ENCODE measurements around the gene ACAN. TPM values are rescaled to one million over a fixed set of nuclear protein-coding genes. Genes with fewer than 3 reads are reported as not detected.

The ACAN gene
- total and polyA plus RNA-seq, 2 donors (not counting 3 experiments of a cell fraction or from before 2014, with no cell fraction given), result not detected

DNA sequence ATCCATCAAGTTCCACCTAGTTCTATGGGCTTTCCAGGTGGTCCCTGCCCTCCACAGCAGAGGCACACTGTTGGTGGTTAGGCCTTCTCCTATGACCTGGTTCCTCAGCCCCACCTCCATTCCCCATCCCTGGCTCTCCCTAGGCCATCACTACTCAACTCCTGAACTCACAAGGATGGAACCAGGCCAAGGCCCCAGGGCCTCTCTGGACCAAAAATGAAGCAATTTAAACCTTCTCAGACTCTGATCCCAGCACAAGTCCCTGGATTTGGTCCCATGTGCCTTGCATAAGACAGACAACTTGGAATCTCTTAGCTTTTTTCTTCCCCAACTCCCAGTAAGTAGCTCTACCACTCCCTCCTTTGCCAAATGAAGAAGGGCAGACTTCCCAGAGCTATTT lies 14.4 kb upstream of the ACAN start:
- dilution Hi-C loops (cut with MboI; ENCODE audit: extremely low pct_ligation_motif_present, low sequenced_read_pairs) (no loop called here), intact Hi-C loops (cut with micrococcal nuclease) (no loop called here)
- FAIRE-seq (no peak), DNase-seq (ENCODE audit: low read depth, low spot score) (no peak)
- H3K9me1 ChIP-seq (replicated peaks; ENCODE audit: control insufficient read depth, extremely low read depth, insufficient read depth, low read length), result no peaks in the 10 kb centered on the region
- no peak overlapping the region for H3K9ac ChIP-seq (replicated peaks; ENCODE audit: extremely low read depth, insufficient read depth, low read length)
- H3K4me1 ChIP-seq (ENCODE audit: control insufficient read depth, extremely low read depth, insufficient read depth, low read length), result no peaks in the 10 kb centered on the region
- H4K20me1 ChIP-seq (replicated peaks; ENCODE audit: control insufficient read depth, extremely low read depth, insufficient read depth, low read length), result no peaks in the 10 kb centered on the region
- no peak overlapping the region for H3K27ac ChIP-seq (ENCODE audit: insufficient read depth, low read depth, low read length)
- H3K4me3 ChIP-seq (replicated peaks in 1 of 3; ENCODE audit: insufficient read depth in 1 of 3, low read depth in 1 of 3, low read length in 3 of 3), result no peak overlapping the region
- no peaks in the 10 kb centered on the region for H3K79me2 ChIP-seq (ENCODE audit: control insufficient read depth, insufficient read depth, low read length)
- no peaks in the 10 kb centered on the region for H3K36me3 ChIP-seq (ENCODE audit: control insufficient read depth in 2 of 2, extremely low read depth in 1 of 2, insufficient read depth in 2 of 2, low read length in 2 of 2)
- H2AFZ ChIP-seq (ENCODE audit: low read depth, low read length), result no peak overlapping the region
- TF ChIP-seq MYC (IDR thresholded peaks at IDR 0.05; ENCODE audit: low read depth, low read length) (no peak), FOS (IDR thresholded peaks at IDR 0.05; ENCODE audit: borderline replicate concordance, insufficient read depth, low read length) (no peak), POLR2A (IDR thresholded peaks at IDR 0.05; ENCODE audit: low read depth, low read length) (no peak), JUN (IDR thresholded peaks at IDR 0.05; ENCODE audit: borderline replicate concordance, insufficient read depth, insufficient read length, low read depth) (no peak), CTCF (IDR thresholded peaks at IDR 0.05; ENCODE audit: extremely low read depth in 1 of 2, insufficient read depth in 1 of 2, low read depth in 1 of 2, low read length in 2 of 2) (no peak), GATA2 (IDR thresholded peaks at IDR 0.05; ENCODE audit: insufficient read depth, insufficient read length, low read depth, low read length) (no peak), POLR2AphosphoS5 (IDR thresholded peaks at IDR 0.05; ENCODE audit: insufficient read depth, low read depth, low read length) (no peak), EZH2 (IDR thresholded peaks at IDR 0.05; ENCODE audit: borderline replicate concordance, low read depth, low read length, severe bottlenecking) (no peak)
- TF ChIP-seq, protein P1, sequence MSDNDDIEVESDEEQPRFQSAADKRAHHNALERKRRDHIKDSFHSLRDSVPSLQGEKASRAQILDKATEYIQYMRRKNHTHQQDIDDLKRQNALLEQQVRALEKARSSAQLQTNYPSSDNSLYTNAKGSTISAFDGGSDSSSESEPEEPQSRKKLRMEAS (IDR thresholded peaks at IDR 0.05; ENCODE audit: insufficient read depth, insufficient read length), result no peak
- no TSS peak for BruUV-seq (replicated peaks)
- no peaks in the 10 kb centered on the region for H3K9me3 ChIP-seq (replicated peaks; ENCODE audit: control insufficient read depth, insufficient read depth, low read length)
- H3K4me2 ChIP-seq (ENCODE audit: insufficient read depth, low read length), result no peak overlapping the region
- POLR2A ChIA-PET, result no interaction called here
- CTCF ChIA-PET, result no interaction called here
- H3K27me3 ChIP-seq (ENCODE audit: control insufficient read depth in 2 of 2, insufficient read depth in 2 of 2, low read length in 2 of 2), result peaks cover 2 to 8% of the 10 kb centered on the region in 2 experiments
